Dendritic cell treated with granulocyte-macrophage colony-stimulating factor and Interleukin-4, amounts not matched to agents 40 ng/mL and 50 ng/mL, for 4 days (primary cell): Measurements from ENCODE around the gene UPK2.

Experiments used
- H3K27ac Mint-ChIP-seq: one replicate; pipeline ENCODE4 v1.8.0; 2022; ENCODE audit warnings: mild to moderate bottlenecking, mixed read lengths
- H3K27me3 Mint-ChIP-seq: one replicate; pipeline ENCODE4 v1.8.0; 2022; ENCODE audit warnings: mild to moderate bottlenecking, mixed read lengths
- H3K36me3 Mint-ChIP-seq: one replicate; pipeline ENCODE4 v1.8.0; 2022; ENCODE audit warnings: low read depth, mixed read lengths
- H3K4me1 Mint-ChIP-seq: one replicate; pipeline ENCODE4 v1.8.0; 2022; ENCODE audit warnings: low read depth, mixed read lengths
- H3K4me3 Mint-ChIP-seq: one replicate; pipeline ENCODE4 v1.8.0; 2022; ENCODE audit warnings: mild to moderate bottlenecking, moderate library complexity, mixed read lengths
- H3K9me3 Mint-ChIP-seq: one replicate; pipeline ENCODE4 v1.8.0; 2022; ENCODE audit warnings: mixed read lengths
- intact Hi-C: fragments of 100-400 bp; cut with micrococcal nuclease; formaldehyde crosslinking; loops from one replicate; pipeline ENCODE4 v1.15.0; 2022

The UPK2 gene

DNA sequence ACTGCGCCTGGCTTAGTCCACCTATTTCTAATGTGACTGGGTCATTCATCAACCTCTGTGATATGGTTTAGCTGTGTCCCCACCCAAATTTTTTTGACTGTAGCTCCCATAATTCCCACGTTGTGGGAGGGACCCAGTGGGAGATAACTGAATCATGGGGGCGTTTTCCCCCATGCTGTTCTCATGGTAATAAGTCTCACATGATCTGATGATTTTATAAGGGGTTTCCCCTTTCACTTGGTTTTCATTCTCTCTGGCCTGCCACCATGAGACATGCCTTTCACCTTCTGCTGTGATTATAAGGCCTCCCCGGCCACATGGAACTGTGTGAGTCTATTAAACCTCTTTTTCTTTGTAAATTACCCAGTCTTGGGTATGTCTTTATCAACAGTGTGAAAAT, 50.6 kb downstream of the UPK2 start:
- H3K27ac Mint-ChIP-seq, result no peak overlapping the region
- H3K4me1 Mint-ChIP-seq, result no peaks in the 10 kb centered on the region
- no peaks in the 10 kb centered on the region for H3K9me3 Mint-ChIP-seq
- intact Hi-C loops, result no loop called here
- peaks cover 100% of the 10 kb centered on the region for H3K36me3 Mint-ChIP-seq
- H3K4me3 Mint-ChIP-seq, result no peak overlapping the region
- no peaks in the 10 kb centered on the region for H3K27me3 Mint-ChIP-seq
